K562 (cell line): ENCODE data around the gene BIVM. TPM values are rescaled to one million over a fixed set of nuclear protein-coding genes. Genes with fewer than 3 reads are reported as not detected.
A peak's percentile ranks its signal among the peaks of the same experiment; 100 is the strongest.

Source experiments
- CLOCK ChIP-seq: fragments of 250-450 bp; sonication (Bioruptor Pico); IDR thresholded peaks from 2 replicates; pipeline ENCODE4 v1.4.0; 2020; ENCODE audit warnings: mild to moderate bottlenecking, moderate library complexity, borderline replicate concordance
- EHMT2 ChIP-seq: fragments of 450-650 bp; IDR thresholded peaks from 2 replicates; pipeline ENCODE4 v1.6.1; 2018; ENCODE audit warnings: antibody characterized with exemption
- GATAD2A ChIP-seq: fragments of 450-650 bp; IDR thresholded peaks from 2 replicates; pipeline ENCODE4 v1.6.1; 2017
- GMEB1 ChIP-seq: fragments of 250-450 bp; sonication (Bioruptor Pico); IDR thresholded peaks from 2 replicates; pipeline ENCODE4 v1.4.0; 2020; ENCODE audit warnings: mild to moderate bottlenecking
- GTF2E2 ChIP-seq: fragments of 200-800 bp; sonication (Bioruptor generic); IDR thresholded peaks from 2 replicates; pipeline ENCODE4 v1.6.1; 2016; ENCODE audit warnings: missing genetic modification characterization, missing compliant biosample characterization
- GTF2F1 ChIP-seq: IDR thresholded peaks from 2 replicates; pipeline ENCODE4 v1.6.1; 2011; ENCODE audit warnings: low read depth, low read length, improper control_type of control experiment
- HDGF ChIP-seq: fragments of 450-650 bp; IDR thresholded peaks from 2 replicates; pipeline ENCODE4 v1.6.1; 2016
- MAFG ChIP-seq: fragments of 450-650 bp; conservative IDR thresholded peaks from 2 replicates; pipeline ENCODE4 v1.6.1; 2016; ENCODE audit warnings: missing genetic modification characterization, missing compliant biosample characterization
- PTTG1 ChIP-seq: fragments of 450-650 bp; IDR thresholded peaks from 2 replicates; pipeline ENCODE4 v1.6.1; 2016; ENCODE audit warnings: low read depth, mild to moderate bottlenecking, missing genetic modification characterization, missing compliant biosample characterization
- STAT6 ChIP-seq: sonication (generic); formaldehyde crosslinking; IDR thresholded peaks from 2 replicates; pipeline ENCODE4 v1.8.1; 2023; ENCODE audit warnings: mild to moderate bottlenecking, missing genetic modification reagents
- TEAD2 ChIP-seq: fragments of 450-650 bp; IDR thresholded peaks from 2 replicates; pipeline ENCODE4 v1.6.1; 2016; ENCODE audit warnings: missing genetic modification characterization, control low read depth, missing compliant biosample characterization
- ZFP36 ChIP-seq: fragments of 150-350 bp; IDR thresholded peaks from 2 replicates; pipeline ENCODE4 v1.6.1; 2018; ENCODE audit warnings: low read length, low read depth; ENCODE audit not compliant: partially characterized antibody
- polyA plus RNA-seq, 8 experiments: library from polyadenylated mRNA; depleted of rRNA in 4 of 8; stranded (reverse) in 5 of 8; unstranded in 3 of 8; fragments of >200 nt; fragmentation: Nextera tagmentation in 2 of 8; fragmentation: Illumina TruSeq in 1 of 8; extraction: Ambion mirVana in 2 of 8; extraction: Trizol in 1 of 8; gene quantifications; 2 replicates each; pipeline versions ENCODE4 v1.2.1 to v1.2.3, GENCODE V29; 2011 to 2014; ENCODE audit warnings: inconsistent platforms in 1 of 8, missing spikeins in 1 of 8
- total RNA-seq, 7 experiments: library from RNA; depleted of rRNA in 6 of 7; stranded (reverse); fragments of >200 nt in 6 of 7; fragmentation: Illumina TruSeq in 2 of 7; extraction: Trizol in 2 of 7; gene quantifications; 2 replicates each; pipeline versions ENCODE4 v1.2.1 to v1.2.3, GENCODE V29; 2011 to 2021; ENCODE audit warnings: low replicate concordance in 1 of 7

The BIVM gene
- total and polyA plus RNA-seq, 9 of the 15 experiments (the other 6 are each of a cell fraction or from before 2014, with no cell fraction given), result 3.6 to 23.1 (median 16.8) TPM

- TF ChIP-seq PTTG1 (tag), result no peak
- peak; percentile 41; the same call in 1 of the 2 replicates for TF ChIP-seq GTF2E2 (tag)
- TF ChIP-seq TEAD2 (tag), result no peak
- no peak for TF ChIP-seq GTF2F1
- no peak for TF ChIP-seq GMEB1
- TF ChIP-seq STAT6 (CRISPR knock-in tag), result no peak
- no peak for TF ChIP-seq CLOCK
- TF ChIP-seq MAFG (tag), result no peak
- no peak for TF ChIP-seq GATAD2A
- TF ChIP-seq ZFP36, result no peak
- TF ChIP-seq EHMT2, result no peak
- TF ChIP-seq HDGF, result no peak
Measured at GRCh38 chr13:102846261-102847015, 47.5 kb downstream of the BIVM start (continued).
